NCI-H2171 treated with DMSO at 0.1 percent for 48 hours (cell line): Measurements from ENCODE around the gene FAM241B.

Experiments
- DNase-seq: peaks from one replicate; lab custom pipeline; 2025; lab: John Stamatoyannopoulos, UW

The FAM241B gene

DNA sequence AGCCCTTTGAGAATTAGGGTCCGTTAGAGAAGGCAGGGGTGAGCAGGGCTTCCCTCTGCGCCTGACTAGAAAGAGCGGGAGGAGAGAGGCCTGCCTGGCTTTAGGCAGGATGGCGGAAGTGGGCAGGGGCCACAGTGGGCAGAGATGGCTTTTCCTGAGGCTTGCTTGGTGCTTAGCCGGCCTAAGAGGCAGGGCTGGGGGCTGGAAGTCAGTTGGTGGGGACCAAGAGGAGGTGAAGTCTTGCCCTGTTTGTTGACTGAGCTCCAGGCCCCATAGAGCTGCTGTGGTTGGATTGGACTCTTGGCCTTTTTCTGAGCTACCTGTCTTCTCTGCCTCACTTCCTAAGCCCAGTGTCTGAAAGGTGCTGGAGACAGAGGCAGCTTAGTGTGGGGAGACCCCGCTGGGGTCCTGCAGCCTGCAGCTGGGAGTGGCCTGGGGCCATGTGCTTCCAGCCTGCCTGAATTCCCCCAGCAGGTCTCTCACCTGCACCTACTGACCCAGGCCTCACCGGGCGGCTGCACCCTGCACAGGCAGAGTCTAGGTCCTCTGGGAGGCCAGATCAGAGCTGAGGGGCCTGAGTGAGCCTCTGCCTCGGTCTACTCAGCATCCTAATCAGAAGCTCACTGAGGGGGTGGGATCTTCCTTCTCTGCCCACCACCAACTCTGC lies 4.8 kb downstream of the FAM241B start:
- DNase-seq, result no peak

GRCh38 chr10:69635428-69636272 lies 5.6 kb downstream of the FAM241B start:
- DNase-seq, result no peak

DNA sequence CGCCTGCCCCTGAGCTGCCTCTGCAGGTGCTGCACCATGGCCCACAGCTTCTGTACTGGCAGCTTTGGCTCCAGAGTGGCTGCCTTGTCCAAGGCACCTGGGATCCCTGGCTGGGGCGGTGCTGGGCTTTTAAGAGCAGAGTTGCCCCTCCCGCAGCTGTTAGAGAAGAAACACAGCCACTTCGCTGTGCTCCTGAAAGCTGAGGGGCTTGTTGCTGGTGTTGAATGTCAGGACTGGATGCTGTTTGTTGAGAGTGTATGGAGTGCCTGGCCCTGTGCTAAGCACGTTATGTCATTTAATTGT lies 6.2 kb downstream of the FAM241B start:
- no peak for DNase-seq

DNA sequence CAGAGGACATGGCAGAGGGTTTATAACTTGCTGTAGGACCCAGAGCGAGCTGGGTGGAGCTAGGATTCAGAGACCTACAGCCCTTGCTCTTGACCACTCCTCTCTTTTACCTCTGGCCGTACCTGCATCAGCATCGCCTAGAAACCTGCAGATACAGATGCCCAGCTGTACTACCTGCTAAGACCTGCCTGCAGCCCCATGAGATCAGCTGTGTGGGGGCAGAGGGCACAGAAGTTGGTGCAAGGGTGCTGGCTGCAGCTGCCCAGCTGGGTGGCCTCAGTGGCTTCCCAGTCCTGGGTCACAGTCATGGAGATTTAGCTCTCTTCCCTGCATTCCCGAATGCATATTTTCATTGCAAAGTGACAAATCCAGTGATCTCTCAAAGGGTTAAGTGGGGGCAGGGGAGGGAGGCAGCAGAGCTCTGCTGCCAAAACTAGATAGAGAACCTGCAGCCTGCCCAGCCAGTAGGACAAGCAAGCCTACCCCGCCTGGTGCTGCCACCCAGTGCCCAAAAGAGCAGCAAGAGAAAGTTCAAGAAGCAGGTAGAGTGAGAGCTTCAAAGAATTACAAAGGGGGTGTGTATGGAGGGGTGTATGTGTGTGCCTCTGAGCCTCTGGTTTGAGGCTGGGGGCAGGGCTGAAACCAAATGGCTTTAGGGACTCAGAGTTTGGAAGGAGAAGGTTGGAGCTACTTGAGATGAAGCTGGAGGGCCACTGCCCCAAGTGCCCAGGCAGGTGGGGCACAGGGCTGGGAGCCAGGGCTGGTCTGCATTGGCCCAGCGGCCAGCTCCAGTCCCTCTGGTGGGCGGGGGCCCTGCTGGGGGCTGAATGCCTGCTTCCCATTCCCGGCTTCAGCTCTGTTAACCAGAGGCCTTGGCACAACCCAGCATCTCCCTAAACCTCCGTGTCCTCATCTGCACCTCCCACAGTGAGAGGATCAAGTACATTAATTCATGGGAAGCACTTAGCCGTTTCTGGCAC lies 6.9 kb downstream of the FAM241B start:
- no peak for DNase-seq

DNA sequence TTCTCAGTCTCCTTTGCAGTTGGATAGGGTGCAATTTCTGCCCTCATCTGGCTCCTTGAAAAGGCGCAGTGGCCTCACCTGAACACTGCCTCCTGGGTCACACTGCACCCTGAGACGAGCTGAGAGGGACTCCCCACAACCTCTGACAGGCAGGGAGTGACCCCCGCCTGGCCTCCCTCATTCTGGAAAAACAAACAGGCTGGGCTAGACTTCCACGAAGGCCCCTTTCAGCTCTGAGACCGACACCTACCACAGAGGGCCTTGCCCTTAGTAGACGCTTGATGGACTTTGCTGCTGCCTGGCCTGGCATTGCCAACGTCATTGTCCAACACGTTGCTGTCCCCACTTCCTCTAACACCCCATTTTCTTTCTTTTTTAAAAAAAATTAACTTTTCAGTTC lies 8.6 kb downstream of the FAM241B start:
- DNase-seq, result no peak

DNA sequence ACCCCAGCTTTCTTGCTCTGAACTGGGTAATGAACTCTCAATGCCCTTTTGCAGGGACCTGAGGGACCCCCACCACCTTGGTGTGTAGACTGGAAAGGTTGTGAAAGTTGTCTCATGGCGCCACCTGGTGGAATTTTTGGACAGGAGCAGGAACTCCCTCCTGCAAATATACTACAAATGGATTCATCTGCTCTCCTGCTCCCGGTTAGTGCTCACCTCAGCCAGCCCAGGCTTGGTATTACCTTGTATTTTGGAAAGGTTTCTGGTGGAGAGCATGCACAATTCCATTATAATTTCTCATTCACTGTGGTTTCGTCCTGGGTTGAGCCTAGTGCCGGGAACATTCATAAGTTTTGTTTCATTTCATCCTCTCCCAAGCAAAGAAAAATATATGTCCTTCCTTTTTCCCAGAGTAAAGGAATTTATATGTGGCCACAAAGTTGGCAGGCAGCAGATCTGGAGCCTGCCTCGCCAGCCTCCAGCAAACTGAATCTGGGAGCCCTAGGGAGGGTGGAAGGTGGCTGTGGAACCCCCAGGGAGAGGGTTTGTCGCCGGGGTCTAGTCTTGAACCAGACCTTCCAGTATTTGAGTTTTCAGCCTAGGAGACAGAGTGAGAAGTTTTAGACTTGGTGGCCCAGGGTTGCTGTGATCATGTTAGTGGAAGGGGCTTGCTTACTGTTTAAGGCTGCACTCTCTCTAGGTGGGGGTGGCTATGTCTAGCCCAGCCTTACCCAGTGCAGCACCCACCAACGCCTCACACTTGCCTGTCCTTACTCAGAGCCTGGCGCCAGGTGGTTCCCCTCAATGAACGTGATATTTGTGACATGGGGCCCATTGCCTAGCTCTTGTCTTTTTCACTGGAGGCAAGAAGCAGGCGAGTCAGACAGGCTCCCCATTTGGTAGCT lies 9.5 kb downstream of the FAM241B start:
- peak; percentile 58 for DNase-seq

- DNase-seq, result peak; percentile 76
Measured at GRCh38 chr10:69640196-69640980, 10.3 kb downstream of the FAM241B start.

GRCh38 chr10:69641261-69641980 lies 11.4 kb downstream of the FAM241B start:
- no peak for DNase-seq

- DNase-seq, result no peak
Measured at GRCh38 chr10:69642747-69643146, 12.7 kb downstream of the FAM241B start.

GRCh38 chr10:69643779-69644657 lies 14.0 kb downstream of the FAM241B start:
- DNase-seq, result no peak

- peak; percentile 15 for DNase-seq
Measured at GRCh38 chr10:69644658-69645295, 14.7 kb downstream of the FAM241B start.

DNA sequence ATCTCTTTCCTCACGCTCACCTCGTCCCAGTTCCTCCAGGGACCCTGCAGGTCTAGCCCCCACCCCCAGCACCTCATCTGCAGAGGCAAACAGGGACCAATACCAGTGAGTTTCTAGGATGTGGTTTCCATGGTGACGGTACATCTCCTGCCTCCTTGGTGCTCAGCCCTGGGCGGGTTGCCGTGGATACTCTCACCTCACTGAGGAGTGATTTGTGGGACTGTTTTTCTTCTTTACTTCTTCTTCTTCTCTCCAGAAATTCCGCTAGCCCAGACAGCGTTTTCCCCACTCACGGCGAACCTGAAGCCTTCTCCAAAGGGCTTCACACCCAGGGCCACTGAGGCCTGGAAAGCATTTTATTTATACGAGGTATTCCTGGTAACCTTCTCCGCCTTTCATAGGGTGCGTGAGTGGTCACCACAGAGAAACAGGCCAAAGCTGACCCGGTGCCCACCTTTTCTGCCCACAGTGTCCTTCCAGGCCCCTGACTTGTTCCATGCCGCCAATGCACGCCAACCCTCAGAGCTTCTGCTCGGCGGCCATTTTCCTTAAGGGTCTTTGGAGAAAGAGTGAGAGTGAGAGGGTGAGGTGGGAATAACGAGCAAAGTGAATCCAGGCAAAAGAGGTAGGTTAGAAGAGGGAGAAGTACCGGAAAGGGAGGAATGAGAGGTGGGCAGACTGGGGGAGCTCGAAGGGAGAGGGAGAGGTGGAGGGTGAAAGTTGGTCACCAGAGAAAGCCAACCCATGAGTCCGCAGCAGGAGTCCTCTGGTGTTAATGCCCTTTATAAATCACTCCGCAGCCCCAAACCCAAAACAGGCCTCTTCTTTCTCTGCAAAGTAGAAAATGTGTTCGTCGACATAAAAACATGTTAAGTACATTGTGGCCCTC lies 15.5 kb downstream of the FAM241B start:
- DNase-seq, result no peak

- DNase-seq, result no peak
Measured at GRCh38 chr10:69646185-69647060, 16.4 kb downstream of the FAM241B start.

- no peak for DNase-seq
Measured at GRCh38 chr10:69647126-69647525, 17.1 kb downstream of the FAM241B start.

DNA sequence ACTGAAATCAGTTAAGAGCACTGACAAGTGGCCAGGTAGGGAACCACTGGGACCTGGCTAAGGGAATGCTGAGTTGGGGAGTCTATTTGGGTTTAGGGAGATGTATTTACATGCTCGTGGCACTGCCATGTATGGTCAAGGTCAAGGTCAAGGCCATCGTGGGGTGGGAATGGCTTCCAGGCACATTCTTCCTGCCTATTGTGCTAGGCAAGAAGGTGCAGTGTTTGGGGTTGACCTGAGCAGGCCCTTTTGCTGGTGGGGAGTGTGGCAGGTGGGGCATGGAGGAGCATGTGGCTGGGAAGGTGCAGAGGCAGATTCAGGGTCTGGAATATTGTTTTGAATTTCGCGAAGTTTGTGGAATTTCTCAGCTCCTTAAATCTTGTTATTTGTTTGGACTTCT lies 17.8 kb downstream of the FAM241B start:
- no peak for DNase-seq

- no peak for DNase-seq
Measured at GRCh38 chr10:69648461-69648860, 18.4 kb downstream of the FAM241B start.
